HepG2 (cell line): ENCODE results near the gene YLPM1. TPM values are rescaled to one million over a fixed set of nuclear protein-coding genes. Genes with fewer than 3 reads are reported as not detected.

Experiments
- ELK4 ChIP-seq: sonication (generic); formaldehyde crosslinking; IDR thresholded peaks from 2 replicates; pipeline ENCODE4 v1.9.0; 2021; ENCODE audit warnings: missing genetic modification reagents, borderline replicate concordance
- ESRRA ChIP-seq: sonication (generic); formaldehyde crosslinking; IDR thresholded peaks from 2 replicates; pipeline ENCODE4 v1.5.1; 2020; ENCODE audit warnings: mild to moderate bottlenecking, low read depth, missing genetic modification reagents
- IRF1 ChIP-seq: sonication (generic); formaldehyde crosslinking; IDR thresholded peaks from 2 replicates; pipeline ENCODE4 v1.4.0; 2020; ENCODE audit warnings: low read depth, mild to moderate bottlenecking, missing genetic modification reagents
- MAF1 ChIP-seq: sonication (generic); formaldehyde crosslinking; IDR thresholded peaks from 2 replicates; pipeline ENCODE4 v1.5.0; 2020; ENCODE audit warnings: missing genetic modification reagents, borderline replicate concordance
- NONO ChIP-seq, 2 experiments: fragments of 450-650 bp in 1 of 2; sonication (generic) in 1 of 2; formaldehyde crosslinking in 1 of 2; IDR thresholded peaks in 1 of 2; conservative IDR thresholded peaks in 1 of 2; 2 replicates each; pipeline versions ENCODE4 v1.6.1 to v1.8.0; 2017 to 2022; ENCODE audit warnings: mild to moderate bottlenecking in 1 of 2, missing genetic modification reagents in 1 of 2, moderate library complexity in 1 of 2
- PLSCR1 ChIP-seq: sonication (generic); formaldehyde crosslinking; IDR thresholded peaks from 2 replicates; pipeline ENCODE4 v1.5.0; 2020; ENCODE audit warnings: missing genetic modification reagents, mild to moderate bottlenecking, borderline replicate concordance
- TBX3 ChIP-seq: fragments of 450-650 bp; IDR thresholded peaks from 2 replicates; pipeline ENCODE4 v1.6.1; 2017; ENCODE audit warnings: antibody characterized with exemption, mild to moderate bottlenecking, inconsistent platforms, borderline replicate concordance
- ZBTB46 ChIP-seq: sonication (generic); formaldehyde crosslinking; IDR thresholded peaks from 2 replicates; pipeline ENCODE4 v1.4.0; 2020; ENCODE audit warnings: mild to moderate bottlenecking, missing genetic modification reagents, borderline replicate concordance
- ZNF749 ChIP-seq: sonication (generic); formaldehyde crosslinking; IDR thresholded peaks from 2 replicates; pipeline ENCODE4 v1.8.0; 2022; ENCODE audit warnings: mild to moderate bottlenecking, missing genetic modification reagents, moderate library complexity, borderline replicate concordance
- polyA plus RNA-seq, 8 experiments: library from polyadenylated mRNA; depleted of rRNA in 3 of 8; stranded (reverse) in 7 of 8; unstranded in 1 of 8; fragments of >200 nt; fragmentation: Illumina TruSeq in 4 of 8; extraction: Trizol in 4 of 8; gene quantifications; 2 replicates each; pipeline versions ENCODE4 v1.2.1 to v1.2.3, GENCODE V29; 2011 to 2016; ENCODE audit warnings: low read depth in 4 of 8, missing spikeins in 1 of 8, mixed read lengths in 1 of 8; ENCODE audit not compliant: insufficient read depth in 1 of 8
- total RNA-seq, 5 experiments: library from RNA; depleted of rRNA; stranded (reverse); fragments of >200 nt; fragmentation: Illumina TruSeq; extraction: Trizol; gene quantifications; 2 replicates each; pipeline ENCODE4 v1.2.3, GENCODE V29; 2016; ENCODE audit warnings: low read depth in 1 of 5

Gene YLPM1
- total and polyA plus RNA-seq, 2 of the 13 experiments (the other 11 are each of a cell fraction or from before 2014, with no cell fraction given), result 6.7 to 21.9 TPM

- TF ChIP-seq ZBTB46 (CRISPR knock-in tag) (no peak), IRF1 (CRISPR knock-in tag) (no peak), NONO (IDR thresholded peaks at IDR 0.05) (no peak), NONO (CRISPR knock-in tag; conservative IDR thresholded peaks at IDR 0.05) (no peak), TBX3 (no peak), PLSCR1 (no peak), ESRRA (CRISPR knock-in tag) (no peak), ZNF749 (CRISPR knock-in tag) (no peak), ELK4 (CRISPR knock-in tag) (no peak), MAF1 (CRISPR knock-in tag) (no peak)
Observed at GRCh38 chr14:74855021-74855420, 91.9 kb downstream of the YLPM1 start (continued).
